Endodermal cell (in vitro differentiated cells): ENCODE data around the gene FGF16. TPM values are rescaled to one million over a fixed set of nuclear protein-coding genes. Genes with fewer than 3 reads are reported as not detected.

Experiments used
- DNase-seq: peaks from one replicate; pipeline ENCODE4 v3.0.0-alpha.2; 2017
- H3K27ac ChIP-seq: 2 replicates; pipeline ENCODE4 v1.5.1; 2013; ENCODE audit warnings: mild to moderate bottlenecking, low read depth, low read length, moderate library complexity
- H3K27me3 ChIP-seq: 2 replicates; pipeline ENCODE4 v1.6.1; 2013; ENCODE audit warnings: mild to moderate bottlenecking, low read length, moderate library complexity; ENCODE audit not compliant: insufficient read depth, control insufficient read depth, poor library complexity, severe bottlenecking
- H3K36me3 ChIP-seq: 2 replicates; pipeline ENCODE4 v1.7.0; 2013; ENCODE audit warnings: mild to moderate bottlenecking, low read length, moderate library complexity; ENCODE audit not compliant: control insufficient read depth, insufficient read depth
- H3K4me1 ChIP-seq: one replicate; pipeline ENCODE4 v1.7.0; 2013; ENCODE audit warnings: low read length; ENCODE audit not compliant: control insufficient read depth, insufficient read depth
- H3K4me3 ChIP-seq: 2 replicates; pipeline ENCODE4 v1.5.1; 2013; ENCODE audit warnings: mild to moderate bottlenecking, low read length, moderate library complexity
- H3K9ac ChIP-seq: 2 replicates; pipeline ENCODE4 v1.6.1; 2013; ENCODE audit warnings: mild to moderate bottlenecking, low read length, moderate library complexity; ENCODE audit not compliant: poor library complexity, severe bottlenecking; ENCODE audit errors: extremely low read depth
- H3K9me3 ChIP-seq: 2 replicates; pipeline ENCODE4 v1.6.1; 2013; ENCODE audit warnings: mild to moderate bottlenecking, low read length, moderate library complexity; ENCODE audit not compliant: control insufficient read depth
- H3K27ac Mint-ChIP-seq: 2 replicates; pipeline ENCODE4 v1.8.0; 2020; ENCODE audit warnings: mixed read lengths
- H3K27me3 Mint-ChIP-seq: 2 replicates; pipeline ENCODE4 v1.8.0; 2021; ENCODE audit warnings: mild to moderate bottlenecking, mixed read lengths; ENCODE audit not compliant: insufficient read depth
- H3K36me3 Mint-ChIP-seq: 2 replicates; pipeline ENCODE4 v1.8.0; 2020; ENCODE audit warnings: low read depth, mixed read lengths
- H3K4me1 Mint-ChIP-seq: 2 replicates; pipeline ENCODE4 v1.8.0; 2020; ENCODE audit warnings: mixed read lengths
- H3K4me3 Mint-ChIP-seq: 2 replicates; pipeline ENCODE4 v1.8.0; 2020; ENCODE audit warnings: mild to moderate bottlenecking, moderate library complexity, mixed read lengths
- H3K9me3 Mint-ChIP-seq: 2 replicates; pipeline ENCODE4 v1.8.0; 2020; ENCODE audit warnings: mild to moderate bottlenecking, mixed read lengths
- CTCF ChIP-seq: fragments of 200-600 bp; sonication (generic); conservative IDR thresholded peaks from 2 replicates; pipeline ENCODE4 v1.5.0; 2021; ENCODE audit warnings: antibody characterized with exemption, mild to moderate bottlenecking
- WGBS, 2 experiments: methylation state at CpG; one replicate each; pipeline versions ENCODE4 v1.1.5 to v1.1.7; 2013; ENCODE audit warnings: missing lambda C conversion rate in 2 of 2, mixed read lengths in 1 of 2; ENCODE audit not compliant: insufficient coverage in 1 of 2, insufficient read length in 1 of 2; 5-methylcytosine and 5-hydroxymethylcytosine counted together
- total RNA-seq, 2 donors: library from RNA; stranded (reverse); fragmentation: NEBNext Ultra II Directional in 1 of 2; extraction: Animal tissue kit (Norgen Biotek cat#: 25700) in 1 of 2; gene quantifications; 2 replicates in 1 of 2; 3 replicates in 1 of 2; pipeline ENCODE4 v1.2.1, GENCODE V29; 2021

The FGF16 gene
- total RNA-seq, 2 donors from 2014 or later, result 0.27 to 2.6 TPM

- Histone ChIP-seq H3K9ac (no peak overlapping the region), H3K4me1 (no peaks in the 10 kb centered on the region), H3K27me3 (peaks cover 12% of the 10 kb centered on the region), H3K9me3 (no peaks in the 10 kb centered on the region), H3K27ac (no peak overlapping the region), H3K4me3 (no peak overlapping the region), H3K36me3 (no peaks in the 10 kb centered on the region)
- Mint-ChIP-seq H3K27ac (no peak overlapping the region), H3K4me1 (peaks cover 14% of the 10 kb centered on the region), H3K9me3 (peaks cover 48% of the 10 kb centered on the region), H3K36me3 (no peaks in the 10 kb centered on the region), H3K4me3 (no peak overlapping the region), H3K27me3 (peaks cover 1% of the 10 kb centered on the region)
- TF ChIP-seq CTCF, result no peak
- DNase-seq, result no peak
- 88 to 100% methylated on average over 1 to 2 of the region's 4 CpGs for WGBS, 2 experiments
These were observed 6.9 kb upstream of the FGF16 start for GRCh38 chrX:77440330-77440729.

- WGBS, 2 experiments, result 100% methylated on average over 1 of the region's 1 CpG; no CpG with 5 or more reads in 1 of the 2 experiments
- DNase-seq, result no peak
- Histone ChIP-seq H3K9me3 (no peaks in the 10 kb centered on the region), H3K36me3 (no peaks in the 10 kb centered on the region), H3K9ac (no peak overlapping the region), H3K4me3 (no peak overlapping the region), H3K27me3 (peaks cover 19% of the 10 kb centered on the region), H3K27ac (no peak overlapping the region), H3K4me1 (no peaks in the 10 kb centered on the region)
- Mint-ChIP-seq H3K36me3 (no peaks in the 10 kb centered on the region), H3K27me3 (peaks cover 6% of the 10 kb centered on the region), H3K4me3 (no peak overlapping the region), H3K4me1 (peaks cover 14% of the 10 kb centered on the region), H3K9me3 (peaks cover 50% of the 10 kb centered on the region), H3K27ac (no peak overlapping the region)
- no peak for TF ChIP-seq CTCF
These were observed 6.2 kb upstream of the FGF16 start for GRCh38 chrX:77441033-77441432.

- no peak for TF ChIP-seq CTCF
- peaks cover 51% of the 10 kb centered on the region for H3K9me3 Mint-ChIP-seq
These were observed 5.7 kb upstream of the FGF16 start for GRCh38 chrX:77441479-77441878.

More at GRCh38 chrX:77441479-77441878, 5.7 kb upstream of the FGF16 start:
- Histone ChIP-seq H3K9ac (no peak overlapping the region), H3K4me1 (no peaks in the 10 kb centered on the region), H3K27ac (no peak overlapping the region), H3K27me3 (peaks cover 24% of the 10 kb centered on the region), H3K36me3 (no peaks in the 10 kb centered on the region), H3K4me3 (no peak overlapping the region), H3K9me3 (no peaks in the 10 kb centered on the region)
- no peak overlapping the region for H3K4me3 Mint-ChIP-seq
- no peaks in the 10 kb centered on the region for H3K36me3 Mint-ChIP-seq
- DNase-seq, result no peak
- H3K4me1 Mint-ChIP-seq, result peaks cover 12% of the 10 kb centered on the region
- no peak overlapping the region for H3K27ac Mint-ChIP-seq
- peaks cover 10% of the 10 kb centered on the region for H3K27me3 Mint-ChIP-seq
